H1 (cell line): Measurements from ENCODE around the gene DISC1. TPM values are rescaled to one million over a fixed set of nuclear protein-coding genes. Genes with fewer than 3 reads are reported as not detected.

Experiments
- CTCF ChIA-PET: fragments of 300-600 bp; sonication (Branson Sonifier 250); formaldehyde crosslinking; loops from one replicate; lab custom pipeline; 2021; ENCODE audit not compliant: partially characterized antibody; lab: Charles Lee
- POLR2A ChIA-PET: fragments of 300-600 bp; sonication (Branson Sonifier 250); formaldehyde crosslinking; loops from one replicate; lab custom pipeline; 2021; ENCODE audit warnings: inconsistent platforms; ENCODE audit not compliant: partially characterized antibody; lab: Charles Lee
- DNase-seq, 2 experiments: peaks; one replicate each; pipeline versions ENCODE4 v3.0.0 to v3.0.0-alpha.2; 2010 to 2022; ENCODE audit warnings: low spot score in 2 of 2, low read depth in 1 of 2, mixed read lengths in 1 of 2
- FAIRE-seq: peaks from 2 replicates; lab custom pipeline; 2011; peaks lifted over from hg19 to GRCh38; lab: Jason Lieb, UNC
- H2AFZ ChIP-seq: 2 replicates; pipeline ENCODE4 v1.8.1; 2012; ENCODE audit warnings: low read length, inconsistent platforms
- H2AK5ac ChIP-seq: 2 replicates; pipeline ENCODE4 v1.6.1; 2013; ENCODE audit warnings: low read depth, low read length
- H2BK120ac ChIP-seq: replicated peaks from 2 replicates; pipeline ENCODE3; 2013; ENCODE audit warnings: low read depth, low read length, inconsistent platforms
- H2BK12ac ChIP-seq: 2 replicates; pipeline ENCODE4 v1.6.1; 2013; ENCODE audit warnings: low read depth, low read length
- H2BK15ac ChIP-seq: 2 replicates; pipeline ENCODE4 v1.6.1; 2013; ENCODE audit warnings: low read length
- H2BK20ac ChIP-seq: 2 replicates; pipeline ENCODE4 v1.6.1; 2013; ENCODE audit warnings: low read length
- H2BK5ac ChIP-seq: 2 replicates; pipeline ENCODE4 v1.6.1; 2013; ENCODE audit warnings: low read depth, low read length
- H3K14ac ChIP-seq: 2 replicates; pipeline ENCODE4 v1.6.1; 2013; ENCODE audit warnings: inconsistent platforms; ENCODE audit not compliant: insufficient read length
- H3K18ac ChIP-seq: 2 replicates; pipeline ENCODE4 v1.6.1; 2013; ENCODE audit warnings: low read length; ENCODE audit errors: extremely low read depth
- H3K23ac ChIP-seq: 2 replicates; pipeline ENCODE4 v1.6.1; 2013; ENCODE audit warnings: inconsistent platforms; ENCODE audit not compliant: insufficient read length
- H3K23me2 ChIP-seq: 2 replicates; pipeline ENCODE4 v1.6.1; 2013; ENCODE audit warnings: low read depth, low read length
- H3K27ac ChIP-seq: 2 replicates; pipeline ENCODE4 v1.6.1; 2011; ENCODE audit warnings: low read depth, low read length, inconsistent platforms
- H3K27me3 ChIP-seq, 4 experiments: replicated peaks in 1 of 4; 1 replicate in 1 of 4; 2 replicates in 3 of 4; pipeline versions ENCODE4 v1.6.1 to v1.8.1; 2011 to 2013; ENCODE audit warnings: low read length in 3 of 4, mild to moderate bottlenecking in 3 of 4, inconsistent platforms in 2 of 4, mixed read lengths in 2 of 4, moderate library complexity in 1 of 4; ENCODE audit not compliant: control insufficient read depth in 3 of 4, insufficient read depth in 3 of 4; ENCODE audit errors: extremely low read depth in 1 of 4
- H3K36me3 ChIP-seq, 4 experiments: 2 replicates each; pipeline versions ENCODE4 v1.6.1 to v1.8.1; 2011 to 2013; ENCODE audit warnings: mild to moderate bottlenecking in 4 of 4, low read length in 3 of 4, moderate library complexity in 2 of 4, control low read depth in 1 of 4, inconsistent platforms in 1 of 4; ENCODE audit not compliant: insufficient read depth in 4 of 4, control insufficient read depth in 2 of 4
- H3K4ac ChIP-seq: replicated peaks from 2 replicates; pipeline ENCODE3; 2013; ENCODE audit warnings: low read length, low read depth, mixed read lengths, inconsistent platforms; ENCODE audit not compliant: insufficient read length
- H3K4me1 ChIP-seq, 4 experiments: replicated peaks in 1 of 4; 1 replicate in 1 of 4; 2 replicates in 3 of 4; pipeline versions ENCODE4 v1.6.1 to v1.8.1; 2011 to 2013; ENCODE audit warnings: low read length in 3 of 4, inconsistent platforms in 2 of 4, mixed read lengths in 1 of 4; ENCODE audit not compliant: insufficient read depth in 4 of 4, control insufficient read depth in 3 of 4
- H3K4me2 ChIP-seq, 2 experiments: 2 replicates each; pipeline versions ENCODE4 v1.6.1 to v1.8.1; 2011 to 2013; ENCODE audit warnings: low read depth in 2 of 2, low read length in 2 of 2, control low read depth in 1 of 2, inconsistent platforms in 1 of 2, mild to moderate bottlenecking in 1 of 2; ENCODE audit not compliant: insufficient read depth in 1 of 2
- H3K4me3 ChIP-seq, 4 experiments: fragments of 200-600, 300-600 bp in 1 of 4; sonication (generic), shearing (Covaris generic), sonication (Bioruptor Twin) in 1 of 4; 2 replicates each; pipeline versions ENCODE4 v1.5.1 to v1.8.1; 2011 to 2016; ENCODE audit warnings: low read length in 4 of 4, low read depth in 3 of 4, control low read depth in 2 of 4, inconsistent platforms in 2 of 4, mild to moderate bottlenecking in 2 of 4, mixed read lengths in 1 of 4, moderate library complexity in 1 of 4; ENCODE audit not compliant: insufficient read depth in 2 of 4; ENCODE audit errors: extremely low read depth in 1 of 4
- H3K56ac ChIP-seq: replicated peaks from 2 replicates; pipeline ENCODE3; 2013; ENCODE audit warnings: low read depth, mild to moderate bottlenecking, mixed read lengths, low read length, inconsistent platforms; ENCODE audit not compliant: insufficient read length
- H3K79me1 ChIP-seq: 2 replicates; pipeline ENCODE4 v1.6.1; 2013; ENCODE audit warnings: low read depth, low read length, control low read depth
- H3K79me2 ChIP-seq, 2 experiments: 2 replicates each; pipeline versions ENCODE4 v1.6.1 to v1.8.1; 2012 to 2013; ENCODE audit warnings: low read length in 2 of 2, mild to moderate bottlenecking in 2 of 2, inconsistent platforms in 1 of 2; ENCODE audit not compliant: insufficient read depth in 2 of 2, control insufficient read depth in 1 of 2
- H3K9ac ChIP-seq, 4 experiments: replicated peaks in 1 of 4; 1 replicate in 1 of 4; 2 replicates in 3 of 4; pipeline versions ENCODE4 v1.6.1 to v1.8.1; 2011 to 2013; ENCODE audit warnings: low read depth in 3 of 4, low read length in 3 of 4, control low read depth in 2 of 4, mild to moderate bottlenecking in 2 of 4, moderate library complexity in 2 of 4, inconsistent platforms in 1 of 4; ENCODE audit errors: extremely low read depth in 1 of 4
- H3K9me3 ChIP-seq, 2 experiments: 2 replicates each; pipeline versions ENCODE4 v1.6.1 to v1.8.1; 2012 to 2013; ENCODE audit warnings: mild to moderate bottlenecking in 2 of 2, moderate library complexity in 2 of 2, control low read depth in 1 of 2, inconsistent platforms in 1 of 2, low read depth in 1 of 2, low read length in 1 of 2, mixed read lengths in 1 of 2; ENCODE audit not compliant: insufficient read depth in 2 of 2
- H4K20me1 ChIP-seq, 2 experiments: replicated peaks in 1 of 2; 2 replicates each; pipeline versions ENCODE3 to v1.8.1; 2011 to 2013; ENCODE audit warnings: inconsistent platforms in 2 of 2, low read length in 2 of 2, mild to moderate bottlenecking in 1 of 2; ENCODE audit not compliant: insufficient read depth in 2 of 2, control insufficient read depth in 1 of 2
- H4K5ac ChIP-seq: 2 replicates; pipeline ENCODE4 v1.6.1; 2013; ENCODE audit warnings: low read length, low read depth, mixed read lengths, inconsistent platforms; ENCODE audit not compliant: insufficient read length
- H4K8ac ChIP-seq: 2 replicates; pipeline ENCODE4 v1.8.0; 2013; ENCODE audit warnings: mild to moderate bottlenecking, moderate library complexity, low read length, inconsistent platforms; ENCODE audit not compliant: insufficient read depth; ENCODE audit errors: extremely low read depth
- H4K91ac ChIP-seq: replicated peaks from 2 replicates; pipeline ENCODE3; 2013; ENCODE audit warnings: low read length, mixed read lengths, inconsistent platforms; ENCODE audit not compliant: insufficient read length
- ATF2 ChIP-seq: IDR thresholded peaks from 2 replicates; pipeline ENCODE4 v1.6.1; 2012; ENCODE audit warnings: low read length, inconsistent platforms
- CTBP2 ChIP-seq: IDR thresholded peaks from 2 replicates; pipeline ENCODE4 v1.7.0; 2011; ENCODE audit warnings: borderline replicate concordance, mild to moderate bottlenecking, moderate library complexity, mixed read lengths, low read length; ENCODE audit not compliant: insufficient read depth, insufficient read length
- EP300 ChIP-seq, 2 experiments: IDR thresholded peaks; 1 replicate in 1 of 2; 2 replicates in 1 of 2; pipeline ENCODE4 v1.6.1; 2011 to 2012; ENCODE audit warnings: low read depth in 2 of 2, low read length in 2 of 2, mild to moderate bottlenecking in 2 of 2, borderline replicate concordance in 1 of 2, inconsistent platforms in 1 of 2, moderate library complexity in 1 of 2
- FOSL1 ChIP-seq: IDR thresholded peaks from 2 replicates; pipeline ENCODE4 v1.6.1; 2011; ENCODE audit warnings: mild to moderate bottlenecking, low read depth, low read length, moderate library complexity; ENCODE audit not compliant: insufficient read depth
- POU5F1 ChIP-seq: IDR thresholded peaks from 2 replicates; pipeline ENCODE4 v1.6.1; 2011; ENCODE audit warnings: low read depth, mild to moderate bottlenecking, low read length, moderate library complexity
- RBBP5 ChIP-seq: IDR thresholded peaks from 2 replicates; pipeline ENCODE4 v1.7.1; 2012; ENCODE audit warnings: low read depth, mild to moderate bottlenecking, inconsistent platforms, low read length, moderate library complexity, borderline replicate concordance
- SIRT6 ChIP-seq: IDR thresholded peaks from one replicate; pipeline ENCODE4 v1.7.1; 2012; ENCODE audit warnings: low read length, inconsistent platforms
- TBP ChIP-seq: IDR thresholded peaks from 2 replicates; pipeline ENCODE4 v1.6.1; 2011; ENCODE audit warnings: low read depth, low read length, improper control_type of control experiment
- WGBS, 2 experiments: shearing (Covaris generic) in 1 of 2; methylation state at CpG; one replicate each; pipeline versions ENCODE4 v1.1.6 to v1.1.7; 2013 to 2015; ENCODE audit warnings: low lambda C conversion rate in 2 of 2, mixed read lengths in 2 of 2, inconsistent platforms in 1 of 2, low coverage in 1 of 2, missing lambda C conversion rate in 1 of 2; ENCODE audit not compliant: insufficient replicate concordance in 2 of 2, insufficient coverage in 1 of 2, insufficient read length in 1 of 2; ENCODE audit errors: extremely low coverage in 1 of 2, missing lambda C conversion rate in 1 of 2; 5-methylcytosine and 5-hydroxymethylcytosine counted together
- polyA plus RNA-seq, 7 experiments: library from polyadenylated mRNA; depleted of rRNA in 3 of 7; stranded (reverse) in 5 of 7; unstranded in 2 of 7; fragments of >200 nt in 5 of 7; fragments of 200-250 nt in 2 of 7; gene quantifications; 1 replicate in 5 of 7; 2 replicates in 1 of 7; 4 replicates in 1 of 7; pipeline versions ENCODE4 v1.2.1 to v1.2.3, GENCODE V29; 2011 to 2013; ENCODE audit warnings: missing spikeins in 2 of 7, mixed read lengths in 2 of 7
- total RNA-seq: library from RNA; stranded (reverse); fragmentation: NEBNext Ultra II Directional; extraction: Animal tissue kit (Norgen Biotek cat#: 25700); gene quantifications from 2 replicates; pipeline ENCODE4 v1.2.1, GENCODE V29; 2021
- TF ChIP-seq, protein P1 (sequence below): IDR thresholded peaks from 2 replicates; pipeline ENCODE4 v1.6.1; 2011; ENCODE audit warnings: low read depth, mild to moderate bottlenecking, low read length; ENCODE audit not compliant: insufficient read depth

Gene DISC1
- total and polyA plus RNA-seq, 2 of the 8 experiments (the other 6 are each of a cell fraction or from before 2014, with no cell fraction given), result 1.1 to 3.5 TPM

- ChIA-PET CTCF (interaction anchor here (1.0 to 1.6 kb wide), 4 partner anchors 11 to 228 kb away, joined by 3 to 4 read pairs (median 3); no protein-coding TSS in a partner anchor), POLR2A (no interaction called here)
- Histone ChIP-seq H2BK20ac (no peak overlapping the region), H3K9me3 (no peaks in the 10 kb centered on the region), H4K91ac (no peak overlapping the region), H4K8ac (no peak overlapping the region), H3K56ac (no peak overlapping the region), H3K36me3 (no peaks in the 10 kb centered on the region), H3K4me2 (no peak overlapping the region), H2AFZ (no peak overlapping the region), H3K23me2 (no peaks in the 10 kb centered on the region), H2BK5ac (no peak overlapping the region), H3K79me2 (no peaks in the 10 kb centered on the region), H3K79me1 (no peaks in the 10 kb centered on the region), H2BK120ac (no peak overlapping the region), H3K18ac (no peak overlapping the region), H3K4me3 (no peak overlapping the region), H2AK5ac (no peak overlapping the region), H3K27me3 (no peaks in the 10 kb centered on the region), H3K27ac (no peak overlapping the region), H3K14ac (no peak overlapping the region), H2BK15ac (no peak overlapping the region), H4K20me1 (no peaks in the 10 kb centered on the region), H3K4me1 (no peaks in the 10 kb centered on the region), H2BK12ac (no peak overlapping the region), H3K23ac (no peak overlapping the region), H3K9ac (no peak overlapping the region), H4K5ac (no peak overlapping the region), H3K4ac (no peak overlapping the region)
- 75% methylated on average over 5 of the region's 5 CpGs; no CpG with 5 or more reads in 1 of the 2 experiments for WGBS, 2 experiments
- TF ChIP-seq TBP (no peak), CTBP2 (no peak), EP300 (IDR thresholded peaks at IDR 0.05; ENCODE audit: borderline replicate concordance in 1 of 2, low read depth in 2 of 2, low read length in 2 of 2) (no peak), FOSL1 (no peak), RBBP5 (no peak), POU5F1 (no peak), SIRT6 (no peak), ATF2 (no peak)
- TF ChIP-seq, protein P1, sequence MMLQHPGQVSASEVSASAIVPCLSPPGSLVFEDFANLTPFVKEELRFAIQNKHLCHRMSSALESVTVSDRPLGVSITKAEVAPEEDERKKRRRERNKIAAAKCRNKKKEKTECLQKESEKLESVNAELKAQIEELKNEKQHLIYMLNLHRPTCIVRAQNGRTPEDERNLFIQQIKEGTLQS, result no peak
- FAIRE-seq, result no peak
- DNase-seq, result no peak
These were observed 41.7 kb upstream of the DISC1 start for GRCh38 chr1:231584921-231585320.
